GM21447 (cell line): ENCODE data around the gene TDO2.
"Not testable (repeated sequence)": the region's sequence is repeated elsewhere in the genome, so short reads cannot be mapped to it uniquely, and the experiment has no call there.

Experiments
- ATAC-seq: cut with Tn5 transposase; IDR thresholded peaks from one replicate; pipeline ENCODE4 v1.9.1; 2021; ENCODE audit not compliant: unreplicated experiment

The TDO2 gene

DNA sequence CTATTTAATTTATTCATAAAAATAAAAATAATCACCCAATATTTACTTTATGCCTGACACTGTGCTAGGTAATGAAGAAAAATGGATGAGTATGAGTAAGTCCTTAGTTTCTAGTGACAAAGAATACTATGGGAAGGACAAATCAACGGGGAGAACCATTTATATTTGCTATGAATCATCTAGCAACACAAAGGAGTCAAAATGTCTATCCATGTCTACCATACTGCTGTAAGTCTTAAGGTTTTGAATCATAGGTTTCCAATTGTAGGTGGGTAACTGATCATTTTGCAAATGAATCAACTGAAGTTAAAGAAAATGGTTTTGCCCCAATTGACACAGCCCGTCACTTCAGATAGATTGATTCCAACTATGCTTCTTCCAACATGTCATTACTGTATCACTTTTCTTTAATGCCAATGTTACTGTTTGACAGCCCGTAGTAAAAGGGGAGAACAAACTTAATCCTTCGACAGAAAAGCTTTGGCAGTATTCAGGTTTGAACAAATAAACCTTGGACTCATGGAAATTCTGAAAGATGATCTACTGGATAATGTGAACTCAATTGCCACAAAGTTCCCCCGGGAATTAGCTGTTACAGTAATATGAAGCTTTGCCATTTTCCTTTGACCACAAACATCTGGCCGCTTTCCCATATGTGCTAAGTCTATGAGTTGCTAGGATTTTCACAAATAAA lies 3.2 kb downstream of the TDO2 start:
- ATAC-seq, result no peak

- no peak for ATAC-seq
Measured at GRCh38 chr4:155907556-155907955, 4.1 kb downstream of the TDO2 start.

GRCh38 chr4:155908187-155909139 lies 5.0 kb downstream of the TDO2 start:
- ATAC-seq, result peak; percentile 68

GRCh38 chr4:155909615-155910226 lies 6.2 kb downstream of the TDO2 start:
- no peak for ATAC-seq

- ATAC-seq, result no peak
Measured at GRCh38 chr4:155911905-155912304, 8.4 kb downstream of the TDO2 start.

DNA sequence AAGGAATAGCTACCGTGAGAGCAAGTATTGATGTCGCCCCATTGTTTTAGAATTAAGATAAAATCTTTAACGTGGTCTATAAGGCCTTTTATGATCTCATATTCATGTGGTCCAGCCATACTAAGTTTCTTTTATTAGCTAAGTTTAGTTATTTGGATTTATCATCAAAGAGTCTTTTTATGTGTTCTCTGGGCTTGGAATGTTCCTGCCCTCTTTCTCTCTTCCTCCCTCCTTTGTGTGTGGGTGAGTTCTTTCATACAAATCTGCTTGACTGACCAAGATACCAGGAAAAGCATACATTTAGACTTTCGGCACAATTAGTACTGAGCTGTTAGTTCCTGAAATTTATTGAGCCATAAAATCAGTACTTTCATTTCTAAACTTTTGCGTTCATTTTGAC lies 11.3 kb downstream of the TDO2 start:
- no peak for ATAC-seq

DNA sequence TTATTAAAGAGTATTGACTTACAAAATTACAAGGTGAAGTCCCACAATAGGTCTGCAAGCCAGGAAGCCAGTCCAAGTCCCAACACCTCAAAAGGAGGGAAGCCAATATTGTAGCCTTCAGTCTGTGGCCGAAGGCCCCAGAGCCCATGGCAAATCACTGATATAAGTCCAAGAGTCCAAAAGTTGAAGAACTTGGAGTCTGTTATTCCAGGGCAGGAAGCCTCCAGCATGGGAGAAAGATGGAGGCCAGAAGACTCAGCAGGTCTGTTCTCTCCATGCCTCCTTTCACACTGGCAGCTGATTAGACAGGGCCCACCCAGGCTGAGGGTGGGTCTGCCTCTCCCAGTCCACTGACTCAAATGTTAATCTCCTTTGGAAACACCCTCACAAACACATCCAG lies 18.1 kb downstream of the TDO2 start:
- ATAC-seq, result no peak

- ATAC-seq, result no peak
Measured at GRCh38 chr4:155924637-155925036, 21.1 kb downstream of the TDO2 start.

GRCh38 chr4:155929833-155930232 lies 26.3 kb downstream of the TDO2 start:
- no peak for ATAC-seq

- ATAC-seq, result no peak
Measured at GRCh38 chr4:155930330-155930729, 26.8 kb downstream of the TDO2 start.

GRCh38 chr4:155931634-155932033 lies 28.1 kb downstream of the TDO2 start:
- no peak for ATAC-seq

GRCh38 chr4:155934634-155935033 lies 31.1 kb downstream of the TDO2 start:
- ATAC-seq, result not testable (repeated sequence)

DNA sequence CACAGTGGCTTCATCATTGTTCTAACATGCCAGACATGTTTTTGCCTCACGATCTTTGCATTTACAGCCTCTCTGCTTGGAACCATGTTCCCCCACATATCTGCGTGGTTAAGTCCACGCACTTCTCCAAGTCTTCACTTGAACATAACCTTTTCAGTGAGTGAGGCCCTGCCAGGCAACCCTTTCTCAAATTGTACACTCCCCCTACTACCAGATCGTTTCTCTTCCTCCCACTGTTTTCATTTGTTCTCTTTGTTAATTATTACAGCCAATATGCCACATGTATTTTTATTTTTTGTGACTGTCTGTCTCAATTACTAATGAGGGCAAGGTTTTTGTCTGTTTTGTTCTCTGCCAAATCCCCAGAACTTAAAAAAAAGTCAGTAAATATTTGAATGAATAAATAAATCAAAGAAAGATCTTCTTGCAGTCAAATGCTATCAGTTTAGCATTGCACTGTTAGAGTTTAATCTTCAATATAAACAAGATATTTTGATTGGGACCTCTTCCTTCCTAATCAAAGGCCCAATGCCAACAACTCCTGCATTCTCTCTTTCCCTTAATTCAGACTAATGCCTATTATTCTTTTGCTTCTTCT lies 32.0 kb downstream of the TDO2 start:
- no peak for ATAC-seq

GRCh38 chr4:155941085-155941790 lies 37.7 kb downstream of the TDO2 start:
- no peak for ATAC-seq

DNA sequence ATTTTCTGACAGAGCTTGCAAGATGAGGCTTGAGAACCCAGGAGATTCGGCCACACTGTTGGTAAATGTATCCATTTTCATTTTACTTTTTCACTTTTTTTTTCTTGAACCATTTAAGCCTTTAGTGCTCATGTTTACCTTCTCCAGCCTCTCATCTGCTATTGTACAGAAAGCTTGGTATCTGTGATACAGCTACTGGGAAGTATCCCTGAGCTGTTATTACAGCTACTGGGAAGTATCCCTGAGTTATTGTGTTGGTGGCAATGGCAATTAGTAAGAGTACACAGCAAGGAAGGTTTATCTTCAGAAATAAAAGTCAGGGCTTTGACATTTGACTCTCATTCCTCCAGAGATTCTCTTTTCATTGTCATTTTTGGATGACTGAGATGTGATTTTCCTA lies 38.3 kb downstream of the TDO2 start:
- no peak for ATAC-seq

DNA sequence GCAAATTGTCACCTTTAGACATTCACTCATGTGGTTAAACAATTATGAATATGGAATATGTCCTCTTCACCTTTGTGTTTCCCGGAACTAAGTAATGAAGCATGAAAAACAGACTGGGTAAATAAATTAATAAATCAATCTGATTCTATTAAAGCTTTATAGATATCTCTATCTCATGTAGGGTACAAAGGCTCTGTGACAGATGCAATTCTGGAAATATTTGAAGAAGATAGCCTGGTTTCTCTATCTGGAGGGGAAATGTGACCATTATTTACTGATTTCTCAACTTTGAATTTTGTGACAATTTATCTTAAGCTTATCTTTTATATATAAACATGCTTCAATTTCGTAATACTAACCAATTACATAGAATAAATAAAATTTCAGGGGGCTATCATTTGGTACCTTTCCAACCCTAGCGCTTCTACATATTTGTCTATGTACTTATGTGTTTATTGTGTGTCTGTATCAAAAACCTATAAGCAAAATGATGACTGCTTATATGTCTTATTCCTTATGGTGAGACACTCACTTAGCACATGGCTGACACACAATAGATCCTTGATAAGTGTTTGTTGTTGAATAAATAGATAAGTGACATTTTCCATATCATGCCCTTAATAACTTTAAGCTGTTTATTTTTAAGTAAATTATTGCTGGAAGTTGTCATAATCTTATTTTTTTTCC lies 40.3 kb downstream of the TDO2 start:
- ATAC-seq, result no peak

- no peak for ATAC-seq
Measured at GRCh38 chr4:155944516-155944915, 41.0 kb downstream of the TDO2 start.

DNA sequence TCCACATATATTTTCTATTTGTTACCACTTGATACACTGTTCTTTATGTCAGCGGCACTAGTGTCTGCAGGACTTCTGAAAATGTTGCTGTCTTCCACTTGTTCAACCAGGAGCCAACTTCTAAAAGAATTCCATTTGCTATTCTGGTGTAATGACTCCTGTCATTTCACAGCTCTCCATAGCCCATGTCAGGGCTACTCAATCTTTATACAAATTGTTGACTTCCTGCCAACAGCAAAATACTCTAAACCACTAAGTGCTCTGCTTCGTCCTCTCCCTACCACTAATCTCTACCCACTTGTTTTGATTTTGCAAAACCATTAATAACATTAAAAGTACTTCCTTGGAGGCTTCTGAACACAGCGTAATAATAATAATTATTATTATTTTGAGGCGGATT lies 43.0 kb downstream of the TDO2 start:
- no peak for ATAC-seq

GRCh38 chr4:155948541-155948940 lies 45.0 kb downstream of the TDO2 start:
- no peak for ATAC-seq

DNA sequence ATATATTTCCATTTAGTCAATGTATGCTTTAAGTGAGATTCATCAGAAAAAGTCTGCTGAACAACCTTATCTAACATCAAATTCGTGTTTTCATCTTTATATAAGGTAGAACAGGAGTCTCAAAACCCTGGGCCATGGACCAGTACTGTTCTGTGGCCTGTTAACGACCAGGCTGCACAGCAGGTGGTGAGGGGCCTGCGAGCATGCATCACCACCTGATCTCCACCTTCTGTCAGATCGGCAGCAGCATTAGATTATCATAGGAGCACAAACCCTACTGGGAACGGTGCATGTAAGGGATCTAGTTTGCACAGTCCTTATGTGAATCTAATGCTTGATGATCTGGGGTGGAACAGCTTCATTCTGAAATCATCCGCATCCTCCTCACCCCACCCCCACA lies 47.0 kb downstream of the TDO2 start:
- ATAC-seq, result no peak
